Common myeloid progenitor, CD34-positive (primary cell): ENCODE results near the gene P2RY11.
A peak's percentile ranks its signal among the peaks of the same experiment; 100 is the strongest.

Source experiments
- CTCF ChIA-PET: fragments of 350-600 bp; sonication (Branson Sonifier 250); formaldehyde crosslinking; loops from one replicate; lab custom pipeline; 2021; ENCODE audit warnings: antibody characterized with exemption; lab: Charles Lee
- POLR2A ChIA-PET: fragments of 350-600 bp; sonication (Branson Sonifier 250); formaldehyde crosslinking; loops from one replicate; lab custom pipeline; 2021; ENCODE audit warnings: antibody characterized with exemption; lab: Charles Lee
- DNase-seq, 3 donors: peaks; one replicate each; pipeline versions ENCODE4 v3.0.0 to v3.0.0-alpha.2; 2013
- H3K27ac ChIP-seq, 2 experiments: 1 replicate in 1 of 2; 2 replicates in 1 of 2; pipeline ENCODE4 v1.7.0; 2013; ENCODE audit warnings: inconsistent platforms in 2 of 2, low read length in 2 of 2, mild to moderate bottlenecking in 2 of 2, low read depth in 1 of 2, moderate library complexity in 1 of 2; ENCODE audit not compliant: severe bottlenecking in 2 of 2, insufficient read depth in 1 of 2, poor library complexity in 1 of 2
- H3K27me3 ChIP-seq, 5 experiments: replicated peaks in 2 of 5; 1 replicate in 3 of 5; 2 replicates in 2 of 5; pipeline versions ENCODE4 v1.6.1 to v1.7.0; 2013; ENCODE audit warnings: low read length in 4 of 5, mild to moderate bottlenecking in 2 of 5, moderate library complexity in 2 of 5, inconsistent platforms in 1 of 5; ENCODE audit not compliant: insufficient read depth in 5 of 5, control insufficient read depth in 4 of 5
- H3K36me3 ChIP-seq, 4 experiments: 1 replicate in 2 of 4; 2 replicates in 2 of 4; pipeline versions ENCODE4 v1.6.1 to v1.7.0; 2013; ENCODE audit warnings: low read length in 3 of 4, control low read depth in 1 of 4, mild to moderate bottlenecking in 1 of 4; ENCODE audit not compliant: control insufficient read depth in 4 of 4, insufficient read depth in 4 of 4
- H3K4me1 ChIP-seq, 4 experiments: 1 replicate in 3 of 4; 2 replicates in 1 of 4; pipeline versions ENCODE4 v1.6.1 to v1.7.1; 2013; ENCODE audit warnings: low read length in 3 of 4, mild to moderate bottlenecking in 3 of 4, control low read depth in 1 of 4, inconsistent platforms in 1 of 4, moderate library complexity in 1 of 4; ENCODE audit not compliant: control insufficient read depth in 4 of 4, insufficient read depth in 4 of 4; ENCODE audit errors: control extremely low read depth in 1 of 4
- H3K4me3 ChIP-seq, 7 experiments: 1 replicate in 4 of 7; 2 replicates in 3 of 7; pipeline versions ENCODE4 v1.5.1 to v1.7.0; 2013; ENCODE audit warnings: mild to moderate bottlenecking in 7 of 7, low read length in 6 of 7, moderate library complexity in 6 of 7, inconsistent platforms in 2 of 7, low read depth in 2 of 7, control low read depth in 1 of 7; ENCODE audit not compliant: insufficient read depth in 4 of 7, control insufficient read depth in 1 of 7; ENCODE audit errors: extremely low read depth in 1 of 7
- H3K9me3 ChIP-seq, 5 experiments: 1 replicate in 4 of 5; 2 replicates in 1 of 5; pipeline versions ENCODE4 v1.6.1 to v1.7.1; 2013; ENCODE audit warnings: low read length in 4 of 5, mild to moderate bottlenecking in 2 of 5, inconsistent platforms in 1 of 5, low read depth in 1 of 5, moderate library complexity in 1 of 5; ENCODE audit not compliant: control insufficient read depth in 4 of 5, insufficient read depth in 2 of 5; ENCODE audit errors: control extremely low read depth in 1 of 5
- WGBS: methylation state at CpG from one replicate; pipeline ENCODE4 v1.1.5; 2013; ENCODE audit not compliant: insufficient coverage; 5-methylcytosine and 5-hydroxymethylcytosine counted together

The P2RY11 gene

DNA sequence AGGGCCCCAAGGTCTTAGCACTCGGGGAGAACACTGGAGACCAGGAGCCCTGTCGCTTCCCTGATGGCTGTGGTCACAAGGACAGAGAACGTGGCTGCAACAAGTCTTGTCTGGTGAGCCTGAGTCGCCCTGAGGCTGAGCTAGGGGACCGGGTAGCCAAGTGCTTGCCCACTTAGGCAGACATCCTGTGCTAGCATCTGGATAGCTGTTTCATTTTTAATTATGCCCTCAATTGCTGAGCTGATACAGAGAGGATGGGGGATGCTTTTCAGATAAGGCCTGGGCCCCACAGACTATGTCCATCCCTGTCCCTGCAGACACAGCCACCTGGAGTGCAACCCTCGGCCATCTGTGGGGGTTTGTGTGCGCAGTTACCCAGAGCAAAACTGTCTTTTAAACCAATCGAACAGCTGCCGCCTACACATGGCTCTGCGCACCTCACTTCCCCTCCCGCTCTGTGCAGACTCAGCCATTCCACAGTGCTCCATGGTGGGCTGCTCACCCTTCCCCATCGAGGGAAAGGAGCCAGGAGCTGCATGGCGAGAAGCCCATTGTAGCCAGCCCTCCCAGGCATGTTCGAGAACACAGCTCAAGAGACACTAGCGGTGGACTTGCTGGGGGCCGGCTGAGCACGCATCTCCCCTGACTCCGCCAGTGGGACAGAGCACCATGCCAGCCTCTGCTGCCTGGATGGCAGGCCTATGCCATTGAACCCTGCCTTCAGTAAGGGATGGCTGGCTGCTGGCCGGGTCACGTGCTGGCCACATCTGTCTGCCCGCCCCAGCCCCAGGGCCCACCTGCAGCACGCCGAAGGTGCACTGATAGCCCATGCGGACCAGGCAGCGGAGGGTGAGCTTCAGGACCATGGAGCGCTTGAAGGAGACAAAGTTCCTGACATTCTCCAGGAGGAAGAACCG is 27.6 kb downstream of the P2RY11 start:
- CTCF ChIA-PET = no interaction called here
- WGBS = 98% methylated on average over 26 of the region's 27 CpGs
- Histone ChIP-seq H3K36me3 (peaks cover 7 to 93% (median 73%) of the 10 kb centered on the region in 4 experiments), H3K4me3 (no peak overlapping the region), H3K9me3 (no peaks in the 10 kb centered on the region), H3K27ac (no peak overlapping the region), H3K27me3 (no peaks in the 10 kb centered on the region), H3K4me1 (no peaks in the 10 kb centered on the region)
- POLR2A ChIA-PET = interaction anchor here (0.6 kb wide), 1 partner anchor 25 kb away, joined by 3 read pairs; no protein-coding TSS in a partner anchor
- DNase-seq = no peak

DNA sequence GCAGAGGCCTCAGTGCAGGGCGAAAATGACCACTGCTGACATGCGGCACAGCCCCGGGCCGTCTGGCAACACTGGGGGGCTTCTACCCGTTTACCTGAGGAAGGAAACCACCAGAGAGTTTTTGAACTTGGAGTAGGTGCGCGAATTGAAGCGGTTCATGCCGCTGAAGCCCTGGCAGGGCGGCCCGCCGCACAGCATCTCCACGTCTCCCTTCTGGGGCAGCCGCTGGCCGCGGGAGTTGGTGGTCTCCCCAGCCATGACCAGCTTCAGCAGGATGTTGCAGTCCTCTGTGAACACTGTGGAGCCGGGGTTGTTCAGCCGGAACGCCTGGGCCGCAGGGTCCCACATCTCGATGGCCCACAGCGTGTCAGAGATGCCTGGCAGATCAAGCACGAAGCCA is 28.5 kb downstream of the P2RY11 start:
- Histone ChIP-seq H3K4me3 (no peak overlapping the region), H3K4me1 (no peaks in the 10 kb centered on the region), H3K27ac (no peak overlapping the region), H3K36me3 (peaks cover 5 to 94% (median 78%) of the 10 kb centered on the region in 4 experiments), H3K9me3 (no peaks in the 10 kb centered on the region), H3K27me3 (no peaks in the 10 kb centered on the region)
- ChIA-PET POLR2A (no interaction called here), CTCF (no interaction called here)
- DNase-seq = no peak
- 96% methylated on average over 23 of the region's 23 CpGs for WGBS

DNA sequence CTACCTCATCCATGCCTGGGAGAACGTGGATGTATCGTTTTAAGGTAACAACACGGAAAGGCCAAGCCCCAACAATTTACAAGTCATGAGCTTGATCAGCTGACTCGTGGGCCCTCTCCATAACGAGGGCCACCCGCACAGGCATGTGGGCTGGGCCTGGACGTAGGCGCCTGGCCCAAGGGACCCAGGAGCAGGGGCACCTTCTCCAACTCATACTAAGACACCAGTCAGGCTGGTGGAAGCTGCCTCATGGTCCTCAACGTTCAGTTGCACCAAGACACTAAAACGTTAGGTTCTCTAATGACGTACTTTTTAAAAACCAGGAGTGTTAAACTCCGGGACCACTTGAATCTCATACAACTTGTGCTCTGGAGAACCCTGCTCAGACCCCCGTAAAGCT is 30.0 kb downstream of the P2RY11 start:
- Histone ChIP-seq H3K27ac (no peak overlapping the region), H3K9me3 (no peaks in the 10 kb centered on the region), H3K36me3 (peaks cover 5 to 95% (median 82%) of the 10 kb centered on the region in 4 experiments), H3K27me3 (no peaks in the 10 kb centered on the region), H3K4me3 (no peak overlapping the region), H3K4me1 (no peaks in the 10 kb centered on the region)
- WGBS = 96% methylated on average over 13 of the region's 13 CpGs
- POLR2A ChIA-PET = no interaction called here
- CTCF ChIA-PET = interaction anchor here (0.5 to 2.2 kb wide), 6 partner anchors 8 to 33 kb away, joined by 3 to 7 read pairs (median 3); no protein-coding TSS in a partner anchor
- no peak for DNase-seq

DNA sequence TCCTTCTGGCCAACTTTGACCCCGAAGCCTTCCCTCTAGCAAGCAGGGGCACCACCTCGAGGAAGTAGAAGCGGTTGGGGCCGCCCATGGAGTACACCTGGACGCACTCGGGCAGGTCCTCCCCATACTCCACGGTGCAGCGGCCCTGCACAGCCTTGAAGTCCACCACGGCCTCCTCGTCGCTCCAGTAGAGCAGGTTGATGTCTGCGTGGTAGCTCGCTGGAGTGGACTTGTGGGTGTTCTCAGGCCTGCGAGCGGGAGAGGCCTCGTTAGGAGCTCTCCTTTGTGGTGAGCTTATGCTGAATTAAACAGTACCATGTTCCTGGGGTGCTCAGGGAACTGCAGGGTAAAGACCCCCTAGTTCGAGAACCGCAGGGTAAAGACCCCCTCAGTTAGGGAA is 30.5 kb downstream of the P2RY11 start:
- H3K4me3 ChIP-seq = no peak overlapping the region
- H3K9me3 ChIP-seq = no peaks in the 10 kb centered on the region
- ChIA-PET POLR2A (no interaction called here), CTCF (interaction anchor here (0.7 to 2.2 kb wide), 5 partner anchors 9 to 29 kb away, joined by 3 to 7 read pairs (median 3); no protein-coding TSS in a partner anchor)
- no peaks in the 10 kb centered on the region for H3K27me3 ChIP-seq
- H3K36me3 ChIP-seq = peaks cover 9 to 96% (median 86%) of the 10 kb centered on the region in 4 experiments
- DNase-seq = no peak
- over 99% methylated on average over 15 of the region's 18 CpGs for WGBS
- H3K27ac ChIP-seq = no peak overlapping the region
- no peaks in the 10 kb centered on the region for H3K4me1 ChIP-seq

DNA sequence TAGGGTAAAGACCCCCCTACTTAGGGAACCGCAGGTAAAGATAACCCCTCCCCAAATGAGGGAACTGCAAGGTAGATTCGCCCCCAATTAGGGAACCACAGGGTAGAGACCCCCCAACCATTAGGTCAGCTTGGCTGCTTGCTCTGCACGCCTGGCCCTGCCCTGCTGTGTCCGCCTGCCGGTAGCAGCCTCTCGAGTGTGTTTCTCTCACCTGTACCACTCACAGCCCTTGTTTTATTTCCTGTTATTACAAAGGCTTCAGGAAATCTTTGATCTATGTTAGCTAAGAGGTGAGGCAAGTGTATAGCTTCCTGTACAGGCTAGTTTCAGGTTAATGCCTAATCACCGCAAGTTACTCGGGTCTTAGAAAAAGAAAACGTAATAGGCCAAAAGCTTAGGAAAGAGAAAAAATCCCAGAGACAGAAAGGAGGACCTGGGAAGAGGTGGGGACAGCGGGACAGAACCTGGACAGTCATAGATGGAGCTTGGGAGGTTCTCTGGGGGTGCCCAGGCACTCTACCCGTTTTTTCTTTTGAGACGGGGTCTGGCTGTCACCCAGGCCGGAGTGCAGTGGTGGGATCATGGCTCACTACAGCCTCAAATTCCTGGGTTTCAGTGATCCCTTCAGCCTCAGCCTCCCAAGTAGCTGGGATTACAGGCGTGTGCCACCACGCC is 31.3 kb downstream of the P2RY11 start:
- Histone ChIP-seq H3K27ac (peak overlapping the region in 1 of 2 experiments; percentile 14), H3K36me3 (peaks cover 9 to 94% (median 81%) of the 10 kb centered on the region in 4 experiments), H3K4me1 (no peaks in the 10 kb centered on the region), H3K9me3 (no peaks in the 10 kb centered on the region), H3K4me3 (no peak overlapping the region), H3K27me3 (no peaks in the 10 kb centered on the region)
- ChIA-PET CTCF (interaction anchor here (1.0 to 2.2 kb wide), 4 partner anchors 9 to 212 kb away, joined by 3 to 7 read pairs (median 4); no protein-coding TSS in a partner anchor), POLR2A (interaction anchor here (0.5 kb wide), 1 partner anchor 8 kb away, joined by 3 read pairs; no protein-coding TSS in a partner anchor)
- no peak for DNase-seq
- WGBS = 91% methylated on average over 13 of the region's 15 CpGs

DNA sequence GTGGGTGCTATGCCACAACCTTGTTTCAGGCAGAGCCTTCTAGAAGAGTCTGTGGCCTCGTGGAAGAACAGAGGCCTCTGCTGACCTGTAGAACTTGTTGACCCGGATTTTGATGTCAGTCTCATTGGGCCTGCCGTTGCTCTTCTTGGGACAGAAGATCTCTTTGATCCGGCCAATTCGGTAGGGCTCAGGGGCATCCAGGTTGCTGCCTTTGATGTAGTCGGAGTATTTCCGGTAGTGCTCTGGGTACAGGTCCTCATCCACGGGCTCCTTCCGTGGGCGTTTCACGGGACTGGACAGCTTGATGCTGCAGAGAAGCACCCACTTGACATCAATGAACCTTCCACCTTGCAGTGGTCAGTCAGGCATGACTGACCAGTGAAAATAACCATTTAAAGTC is 32.2 kb downstream of the P2RY11 start:
- POLR2A ChIA-PET = no interaction called here
- Histone ChIP-seq H3K9me3 (no peaks in the 10 kb centered on the region), H3K27me3 (no peaks in the 10 kb centered on the region), H3K4me1 (no peaks in the 10 kb centered on the region), H3K36me3 (peaks cover 11 to 90% (median 78%) of the 10 kb centered on the region in 4 experiments), H3K4me3 (no peak overlapping the region), H3K27ac (no peak overlapping the region)
- no peak for DNase-seq
- WGBS = 93% methylated on average over 11 of the region's 11 CpGs
- CTCF ChIA-PET = interaction anchor here (1.0 to 2.2 kb wide), 3 partner anchors 10 to 213 kb away, joined by 3 to 7 read pairs (median 4); no protein-coding TSS in a partner anchor
